NOMO-1 treated with DMSO at 0.1 percent for 48 hours (cell line): Measurements from ENCODE around the gene ANGPTL4.
"Not testable (repeated sequence)": the region's sequence is repeated elsewhere in the genome, so short reads cannot be mapped to it uniquely, and the experiment has no call there.

Experiments
- DNase-seq: peaks from one replicate; lab custom pipeline; 2025; ENCODE audit not compliant: unreplicated experiment; lab: John Stamatoyannopoulos, UW

The ANGPTL4 gene

DNA sequence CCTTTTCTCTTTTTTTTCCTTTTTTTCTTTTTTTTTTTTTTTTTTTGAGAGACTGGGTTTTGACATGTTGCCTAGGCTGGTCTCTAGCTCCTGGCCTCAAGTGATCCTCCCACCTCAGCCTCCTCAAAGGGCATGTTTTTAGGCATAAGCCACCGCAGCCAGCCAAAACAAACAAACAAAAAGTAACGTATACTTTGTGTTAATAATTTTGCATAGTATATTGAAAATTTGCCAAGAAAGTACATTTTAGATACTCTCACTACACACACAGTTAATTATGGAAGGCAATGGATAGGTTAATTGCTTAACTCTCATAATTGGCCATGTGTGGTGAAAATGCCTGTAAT is 24.6 kb downstream of the ANGPTL4 start:
- DNase-seq, result no peak

- peak; percentile 100 for DNase-seq
Observed at GRCh38 chr19:8389891-8390616, 26.1 kb downstream of the ANGPTL4 start, which contains the start of gene RAB11B. RAB11B (plus strand) TSS chr19:8390360; CDS start chr19:8390417, 57 bp downstream.

DNA sequence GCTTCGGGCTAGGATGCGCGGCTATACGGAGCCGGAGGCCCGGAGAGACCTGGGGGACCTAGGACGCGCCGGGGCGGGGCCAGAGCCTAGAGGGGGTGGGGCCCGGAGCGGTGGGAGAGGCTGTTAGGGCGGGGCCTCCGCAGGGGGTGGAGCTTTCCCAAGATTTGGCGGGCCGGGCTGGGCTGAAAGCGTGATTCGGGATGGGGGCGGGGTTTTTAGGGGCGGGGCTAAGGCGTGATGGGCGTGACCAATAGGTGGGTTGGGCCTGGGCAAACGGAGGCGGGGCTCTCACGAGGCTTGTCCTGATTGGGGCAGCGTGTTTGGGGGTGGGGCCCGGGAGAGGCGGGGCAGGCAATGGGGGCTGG is 26.6 kb downstream of the ANGPTL4 start:
- peak; percentile 63 for DNase-seq

GRCh38 chr19:8391198-8392016 is 27.5 kb downstream of the ANGPTL4 start:
- DNase-seq, result no peak

DNA sequence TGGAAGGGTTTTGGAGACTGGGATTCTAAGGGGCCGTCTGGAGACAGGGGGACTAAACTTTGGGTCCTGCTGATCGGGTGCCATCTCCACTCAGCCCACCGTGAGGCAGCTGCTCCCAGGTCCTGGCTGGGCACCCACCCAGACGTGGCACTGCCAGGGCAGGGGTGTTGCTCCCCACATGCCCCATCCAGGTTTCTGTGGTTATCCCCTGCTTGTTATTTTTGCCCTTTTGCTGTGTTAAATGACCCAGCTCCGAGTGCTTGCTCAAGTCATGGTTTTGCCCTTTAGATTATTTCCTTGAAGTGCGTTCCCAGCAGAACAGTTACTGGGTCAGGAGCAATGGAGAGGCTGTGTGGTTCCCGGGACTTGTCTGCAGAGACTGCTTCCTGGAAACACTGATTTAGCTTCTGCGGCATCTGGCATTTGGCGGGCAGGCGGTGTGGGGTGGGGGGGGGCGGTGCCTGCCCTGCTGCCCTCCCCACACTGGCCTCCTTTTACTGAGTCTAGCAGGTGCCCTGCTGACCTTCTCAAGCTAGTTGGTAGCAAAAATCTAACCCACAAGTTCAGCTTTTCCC is 28.1 kb downstream of the ANGPTL4 start:
- no peak for DNase-seq

DNA sequence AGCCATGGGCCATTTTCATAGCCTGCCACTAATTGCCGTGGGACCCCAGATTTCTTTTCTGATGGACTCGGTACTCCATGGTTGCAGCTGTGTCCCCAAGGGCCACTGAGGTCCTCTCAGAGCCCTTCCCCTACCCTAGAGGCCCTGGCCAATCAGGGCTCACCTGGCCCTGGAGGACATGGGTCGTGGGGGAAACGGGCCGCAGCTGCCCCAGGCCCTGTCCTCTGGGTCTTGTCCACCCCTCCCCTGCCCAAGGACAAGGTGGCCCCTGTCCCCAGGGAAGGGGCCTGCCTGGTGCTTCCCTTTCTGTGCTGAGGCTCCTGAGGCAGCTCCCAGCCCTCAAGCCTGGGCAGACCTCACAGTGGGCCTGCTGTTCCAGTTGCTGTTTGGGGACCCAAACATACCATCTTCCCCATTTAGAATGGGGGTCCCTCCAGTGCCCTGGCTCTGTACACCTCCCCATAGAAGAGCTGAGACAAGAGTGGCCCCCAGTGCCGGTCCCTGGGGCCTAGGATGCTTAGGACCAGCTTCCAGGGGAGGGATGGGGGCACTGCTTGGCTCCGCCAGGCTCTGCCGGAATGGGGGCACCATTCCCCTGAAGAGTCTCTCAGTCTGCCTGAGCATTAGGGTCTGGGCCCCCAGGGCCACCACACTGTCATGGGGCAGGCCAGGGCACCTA is 29.4 kb downstream of the ANGPTL4 start:
- no peak for DNase-seq

DNA sequence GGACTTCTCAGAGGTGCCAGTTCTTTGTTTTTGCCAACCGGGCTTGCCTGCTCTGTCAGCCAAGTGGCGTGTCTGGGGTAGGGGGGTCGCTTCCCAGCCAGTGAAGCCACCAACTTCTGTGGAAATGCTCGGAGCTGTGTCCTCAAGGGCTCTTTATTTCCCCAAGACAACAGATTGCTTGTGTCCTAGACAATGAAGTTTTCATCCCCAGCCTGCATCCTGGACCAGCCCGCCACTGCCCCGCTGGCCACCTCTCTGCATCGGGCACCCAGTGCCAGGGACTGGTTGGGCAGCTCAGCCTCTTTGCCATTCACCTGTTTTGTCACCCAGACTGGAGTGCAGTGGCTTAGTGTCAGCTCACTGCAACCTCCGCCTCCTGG is 29.9 kb downstream of the ANGPTL4 start:
- no peak for DNase-seq

DNA sequence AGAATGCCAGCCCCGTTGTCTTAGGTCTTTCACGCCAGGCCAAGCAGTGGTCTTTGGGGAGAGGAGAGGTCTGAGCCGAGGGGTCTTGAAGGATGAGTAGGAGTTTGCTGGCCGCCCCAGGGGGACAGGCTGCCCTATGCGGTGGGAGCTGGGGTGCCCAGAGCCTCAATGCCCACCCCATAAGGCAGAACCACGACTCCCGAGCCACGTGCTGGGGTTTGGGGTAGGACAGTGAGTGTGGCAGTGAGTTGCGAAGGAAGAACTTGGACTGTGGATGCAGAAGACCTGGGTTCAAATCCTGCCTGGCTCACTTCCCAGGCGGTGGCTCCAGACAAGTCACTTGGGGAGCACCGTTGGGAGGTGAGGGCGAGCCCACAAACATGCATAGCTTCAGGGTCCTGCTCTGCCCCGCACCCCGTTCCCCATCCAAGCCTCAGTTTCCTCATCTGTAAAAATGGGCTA is 31.7 kb downstream of the ANGPTL4 start:
- no peak for DNase-seq

- no peak for DNase-seq
Observed at GRCh38 chr19:8396185-8396562, 32.2 kb downstream of the ANGPTL4 start.

DNA sequence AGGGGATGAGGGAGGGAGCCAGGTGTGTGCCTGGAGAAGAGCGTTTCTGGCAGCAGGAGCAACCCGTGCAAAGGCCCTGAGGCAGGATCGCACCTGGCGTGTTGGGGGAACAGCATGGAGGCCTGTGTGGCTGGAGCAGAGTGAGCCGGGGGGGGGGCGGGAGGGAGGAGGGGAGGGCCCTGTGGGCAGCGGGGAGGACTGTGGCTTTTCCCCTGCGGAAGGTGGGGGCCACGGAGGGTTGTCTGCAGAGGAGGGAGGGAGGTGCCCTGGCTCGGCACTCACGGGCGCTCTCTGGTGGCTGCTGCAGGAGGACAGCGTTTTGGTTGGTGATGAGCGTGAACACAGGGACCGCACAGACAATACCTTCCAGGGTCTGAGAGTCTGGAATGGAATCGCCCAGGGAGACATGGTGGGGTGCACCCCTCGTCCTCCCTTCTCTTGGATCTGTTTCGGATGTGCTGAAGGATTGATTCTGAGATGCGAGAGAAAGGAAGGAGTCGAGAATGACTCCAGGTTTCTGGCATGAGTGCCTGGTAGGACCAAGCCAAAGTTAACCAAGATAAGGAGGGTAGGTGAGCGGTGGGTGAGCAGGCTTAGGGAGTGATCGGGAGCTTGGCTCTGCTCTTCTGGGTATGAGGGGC is 32.7 kb downstream of the ANGPTL4 start:
- peak; percentile 53 for DNase-seq

GRCh38 chr19:8397271-8397670 is 33.3 kb downstream of the ANGPTL4 start:
- no peak for DNase-seq

GRCh38 chr19:8397746-8398310 is 33.9 kb downstream of the ANGPTL4 start:
- DNase-seq, result no peak

DNA sequence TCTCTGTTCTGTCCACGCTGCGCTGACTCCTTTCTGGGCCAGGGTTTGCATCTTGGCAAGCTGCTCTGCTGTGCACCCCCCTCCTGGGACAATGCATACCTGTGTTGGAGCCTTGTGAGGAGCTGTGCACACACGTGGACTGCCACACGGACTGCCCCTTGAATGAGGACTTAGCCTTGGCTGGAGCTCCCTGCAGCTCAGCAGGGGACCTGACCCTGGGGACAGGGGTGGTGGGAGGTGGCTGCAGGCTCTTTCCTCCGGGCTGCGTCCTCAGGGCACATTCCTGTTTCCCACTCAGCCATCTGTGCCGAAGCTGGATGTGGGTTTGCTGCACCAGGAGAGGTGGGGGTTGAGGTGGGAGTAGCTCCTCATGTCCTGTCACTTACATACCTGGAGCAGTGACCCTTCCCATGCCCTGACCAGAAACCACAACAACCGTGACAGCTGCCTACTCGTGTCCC is 34.4 kb downstream of the ANGPTL4 start:
- DNase-seq, result no peak

GRCh38 chr19:8399681-8400188 is 35.8 kb downstream of the ANGPTL4 start:
- DNase-seq, result no peak

- DNase-seq, result no peak
Observed at GRCh38 chr19:8401981-8402411, 38.0 kb downstream of the ANGPTL4 start.

DNA sequence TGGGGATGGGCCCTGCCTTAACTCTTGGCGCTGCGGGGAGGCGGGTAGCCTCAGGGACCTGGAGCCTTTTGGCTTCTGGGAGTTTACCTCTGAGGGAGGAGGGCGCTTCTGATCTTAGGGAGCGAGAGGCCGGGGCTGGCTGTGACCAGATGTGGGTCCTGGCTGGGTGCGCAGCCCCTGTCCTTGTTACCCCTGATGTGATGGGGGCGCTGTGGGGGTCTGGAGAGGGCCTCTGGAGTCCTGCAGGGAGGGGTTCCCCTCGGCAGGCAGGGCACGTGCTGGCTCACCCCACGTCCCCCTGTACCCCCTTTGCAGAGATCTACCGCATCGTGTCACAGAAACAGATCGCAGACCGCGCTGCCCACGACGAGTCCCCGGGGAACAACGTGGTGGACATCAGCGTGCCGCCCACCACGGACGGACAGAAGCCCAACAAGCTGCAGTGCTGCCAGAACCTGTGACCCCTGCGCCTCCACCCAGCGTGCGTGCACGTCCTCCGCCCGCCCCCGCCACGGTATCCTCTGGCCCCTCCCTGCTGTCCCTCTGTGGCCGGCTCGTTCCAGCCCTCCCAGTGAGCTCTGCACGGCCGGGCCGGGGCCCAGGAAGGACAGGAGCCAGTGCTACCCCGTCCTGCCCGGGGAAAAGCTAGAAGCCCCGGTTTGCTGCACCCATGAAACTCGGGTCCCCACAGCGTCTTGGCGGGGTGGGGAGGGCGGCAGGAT is 39.3 kb downstream of the ANGPTL4 start:
- no peak for DNase-seq

DNA sequence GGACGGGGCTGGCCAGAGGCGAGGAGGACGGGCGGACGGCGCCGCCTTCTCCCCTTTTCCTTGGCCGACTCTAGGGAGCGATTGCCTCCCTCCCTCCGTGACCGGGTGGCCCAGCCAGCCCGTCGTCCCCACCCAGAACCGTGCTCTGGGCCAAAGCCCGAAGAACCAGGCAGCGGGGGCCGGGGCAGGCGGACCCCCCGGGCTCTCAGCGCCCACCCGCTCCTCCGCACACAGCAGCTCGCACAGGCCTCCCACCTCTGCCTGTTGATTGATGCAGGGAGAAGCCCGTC is 39.8 kb downstream of the ANGPTL4 start:
- DNase-seq, result no peak

DNA sequence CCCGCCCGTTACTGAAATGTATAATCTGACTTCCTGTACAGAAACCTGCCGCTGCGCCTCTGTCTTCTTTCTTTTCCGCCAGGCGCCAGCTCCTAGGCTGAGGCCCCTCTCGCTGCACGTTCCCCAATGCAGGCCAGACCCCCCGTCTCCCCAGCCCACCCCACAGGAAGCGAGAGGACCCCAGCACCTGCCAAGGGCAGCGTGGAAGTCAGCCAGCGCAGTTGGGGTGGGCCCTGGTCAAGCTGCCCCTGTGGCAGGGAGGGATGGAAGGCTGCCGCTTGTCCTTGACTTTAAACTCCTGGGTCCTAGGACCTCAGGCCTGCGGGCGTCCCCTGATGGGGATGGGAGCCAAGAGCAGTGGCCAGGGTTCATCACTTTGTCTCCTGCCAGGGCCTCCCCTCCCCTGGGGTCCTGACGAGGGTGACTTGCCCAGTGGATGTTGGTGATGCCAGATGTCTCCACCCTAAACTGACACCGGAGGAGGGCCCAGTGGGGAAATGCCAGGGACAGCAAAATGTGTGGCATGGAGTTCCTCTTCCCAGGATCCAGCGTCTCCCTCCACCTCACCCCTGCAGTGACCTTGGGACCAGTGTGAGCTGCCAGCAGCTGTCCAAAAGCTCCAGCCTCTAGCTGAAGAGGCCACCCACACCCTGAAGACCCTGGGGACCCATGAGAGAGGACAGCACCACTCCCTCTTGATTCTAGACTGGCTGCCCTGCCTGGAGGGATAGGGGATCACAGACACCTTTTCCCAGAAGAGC is 40.6 kb downstream of the ANGPTL4 start:
- no peak for DNase-seq

- not testable (repeated sequence) for DNase-seq
Observed at GRCh38 chr19:8410718-8411117, 46.8 kb downstream of the ANGPTL4 start.
